NOMO-1 treated with DMSO at 0.1 percent for 48 hours (cell line): ENCODE results near the gene TADA2B.

ENCODE experiments used
- DNase-seq: peaks from one replicate; lab custom pipeline; 2025; ENCODE audit not compliant: unreplicated experiment; lab: John Stamatoyannopoulos, UW

TADA2B gene

GRCh38 chr4:7017446-7018048 is 25.6 kb upstream of the TADA2B start:
- DNase-seq = no peak

- DNase-seq = no peak
Measured at GRCh38 chr4:7018281-7018680, 24.9 kb upstream of the TADA2B start.

GRCh38 chr4:7019367-7019766 is 23.8 kb upstream of the TADA2B start:
- DNase-seq = no peak

DNA sequence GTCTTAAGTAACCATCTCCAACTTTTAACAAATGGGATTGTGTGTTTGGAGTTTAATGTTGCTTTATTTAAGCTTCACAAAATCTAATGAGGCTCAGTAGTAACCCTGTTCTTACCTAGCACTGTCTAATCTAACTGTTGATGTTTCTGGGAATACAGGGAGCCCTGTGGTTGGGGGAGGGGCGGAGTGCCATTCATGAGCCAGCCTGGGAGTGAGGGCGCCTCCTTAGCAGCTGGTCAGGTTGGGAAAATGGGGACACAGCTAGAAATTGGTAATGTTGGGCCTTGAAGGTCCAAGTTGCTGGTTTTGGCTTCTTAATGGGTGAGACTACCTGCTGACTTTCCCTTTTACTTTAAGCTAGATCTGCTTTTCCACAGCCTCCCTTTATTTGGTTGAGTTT is 22.9 kb upstream of the TADA2B start:
- no peak for DNase-seq

- DNase-seq = no peak
Measured at GRCh38 chr4:7020856-7021255, 22.3 kb upstream of the TADA2B start.

DNA sequence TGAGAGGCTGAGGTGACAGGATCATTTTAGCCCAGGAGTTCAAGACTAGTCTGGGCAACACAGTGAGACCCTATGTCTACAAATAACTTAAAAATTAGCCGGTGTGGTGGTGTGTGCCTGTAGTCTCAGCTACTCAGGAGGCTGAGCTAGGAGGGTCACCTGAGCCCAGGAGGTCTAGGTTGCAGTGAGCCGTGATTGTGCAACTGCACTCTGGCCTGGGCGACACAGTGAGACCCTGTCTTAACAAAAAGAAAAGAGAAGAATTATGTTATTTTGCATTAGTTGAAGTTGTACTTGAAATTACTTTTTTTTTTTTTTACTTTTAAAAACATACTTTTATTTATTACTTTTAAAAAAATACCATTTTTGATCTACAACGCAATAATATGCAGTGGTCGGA is 21.8 kb upstream of the TADA2B start:
- no peak for DNase-seq

- no peak for DNase-seq
Measured at GRCh38 chr4:7021930-7022664, 21.1 kb upstream of the TADA2B start.

- DNase-seq = no peak
Measured at GRCh38 chr4:7023486-7023885, 19.7 kb upstream of the TADA2B start.

DNA sequence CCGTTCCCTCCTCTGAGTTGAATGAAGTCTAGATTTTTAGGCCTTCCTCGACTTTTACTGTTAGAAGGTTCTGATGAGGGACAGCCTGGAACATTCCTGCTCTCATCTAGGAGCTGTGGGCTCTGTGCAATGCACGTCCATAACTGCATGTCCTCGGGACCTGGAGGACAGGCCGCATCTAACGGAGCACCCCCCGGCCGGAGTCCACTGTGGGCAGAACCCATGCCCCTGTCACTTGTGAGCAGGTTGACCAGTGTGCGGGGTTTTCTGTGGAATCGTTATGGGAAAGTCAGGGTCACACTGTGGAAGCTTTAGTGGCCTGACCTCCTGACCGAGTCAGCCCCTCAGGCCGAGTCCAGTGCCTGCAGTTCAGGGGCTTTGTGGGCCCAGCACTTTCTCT is 19.3 kb upstream of the TADA2B start:
- no peak for DNase-seq

GRCh38 chr4:7024336-7024890 is 18.8 kb upstream of the TADA2B start:
- DNase-seq = no peak

DNA sequence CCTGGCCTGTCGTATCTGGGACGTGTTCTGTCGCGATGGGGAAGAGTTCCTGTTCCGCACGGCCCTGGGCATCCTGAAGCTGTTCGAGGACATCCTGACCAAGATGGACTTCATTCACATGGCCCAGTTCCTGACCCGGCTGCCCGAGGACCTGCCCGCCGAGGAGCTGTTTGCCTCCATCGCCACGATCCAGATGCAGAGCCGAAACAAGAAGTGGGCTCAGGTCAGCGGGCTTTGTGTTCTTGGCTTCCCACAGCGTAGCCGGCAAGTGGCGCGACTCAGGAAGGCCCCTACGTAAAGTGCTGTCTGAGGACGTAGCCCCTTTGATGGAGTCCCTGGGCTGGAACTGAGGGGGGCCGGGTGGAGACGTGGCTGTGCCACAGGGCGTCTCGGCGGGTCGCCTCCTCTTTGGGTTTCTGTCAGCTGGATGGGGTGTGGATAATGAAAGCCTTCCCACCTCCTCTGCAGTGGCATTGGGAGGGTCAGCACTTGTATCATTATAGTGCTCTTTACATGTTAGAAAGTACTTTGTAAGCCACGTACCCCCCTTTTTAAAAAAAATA is 18.1 kb upstream of the TADA2B start:
- DNase-seq = no peak

GRCh38 chr4:7026107-7026506 is 17.1 kb upstream of the TADA2B start:
- DNase-seq = no peak

DNA sequence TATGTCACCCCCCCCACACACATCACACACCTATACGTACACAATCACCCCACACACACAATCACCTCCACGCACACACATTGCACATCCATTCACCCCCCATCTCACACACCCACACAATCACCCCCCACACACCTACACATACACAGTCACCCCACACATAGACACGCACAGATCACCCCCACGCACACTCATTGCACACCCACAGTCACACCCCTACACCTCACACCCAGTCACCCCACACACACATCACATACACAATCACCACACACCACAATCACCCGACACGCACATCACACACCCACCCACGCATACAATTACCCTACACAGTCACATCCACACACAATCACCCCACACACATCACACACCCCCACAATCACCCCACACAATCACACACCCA is 15.9 kb upstream of the TADA2B start:
- DNase-seq = no peak

DNA sequence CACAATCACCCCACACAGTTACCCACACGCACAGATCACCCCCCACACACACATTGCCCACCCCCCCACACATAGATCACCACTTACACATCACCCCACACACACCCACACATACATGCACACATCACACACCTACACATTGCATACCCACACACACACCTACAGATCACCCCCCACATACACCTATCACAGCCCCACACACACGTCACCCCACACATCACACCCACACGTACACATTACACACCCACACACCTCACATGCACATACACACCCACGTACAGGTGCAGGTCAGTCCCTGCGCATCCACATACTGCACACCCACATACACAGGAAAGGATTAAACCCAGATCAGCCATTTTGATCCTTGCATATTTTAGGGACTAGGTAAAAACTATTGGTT is 15.3 kb upstream of the TADA2B start:
- no peak for DNase-seq

DNA sequence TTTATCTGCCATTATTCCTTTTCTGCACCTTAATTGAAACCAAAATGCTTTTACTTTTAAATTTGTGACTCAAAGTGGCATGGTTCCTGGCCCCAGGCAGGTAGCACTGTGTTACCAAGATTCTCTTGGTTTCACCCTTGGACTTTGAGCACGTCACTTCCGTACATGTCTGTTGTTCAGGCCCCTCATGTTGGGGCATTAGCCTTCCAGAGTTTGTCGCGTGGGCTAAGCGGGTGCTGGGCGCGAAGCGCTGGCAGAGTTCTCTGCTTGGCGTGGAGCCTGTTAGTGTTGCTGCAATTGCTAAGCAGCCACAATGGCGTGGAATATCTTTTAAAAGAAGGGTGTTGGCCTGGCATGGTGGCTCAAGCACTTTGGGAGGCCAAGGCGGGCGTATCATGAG is 14.0 kb upstream of the TADA2B start:
- no peak for DNase-seq

- no peak for DNase-seq
Measured at GRCh38 chr4:7029921-7030320, 13.3 kb upstream of the TADA2B start.

DNA sequence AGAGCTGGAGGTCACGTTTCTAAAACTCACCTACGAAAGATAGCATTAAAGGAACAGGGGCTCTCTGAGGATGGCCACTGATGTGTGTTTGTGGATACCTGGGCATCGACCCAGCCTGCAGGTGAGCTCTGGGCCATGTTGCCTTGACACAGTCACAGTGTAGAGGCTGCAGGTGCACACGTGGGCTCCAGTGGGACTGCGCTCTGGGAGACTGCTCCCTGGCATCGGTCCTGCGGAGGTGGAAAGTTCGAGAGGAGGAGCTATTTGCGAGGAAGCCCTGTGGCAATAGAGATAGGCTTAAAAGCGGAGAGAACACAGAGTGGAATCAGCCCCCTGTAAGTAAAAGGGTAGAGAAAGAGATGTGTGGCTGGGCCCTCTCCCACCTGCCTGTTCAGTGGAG is 12.3 kb upstream of the TADA2B start:
- no peak for DNase-seq

DNA sequence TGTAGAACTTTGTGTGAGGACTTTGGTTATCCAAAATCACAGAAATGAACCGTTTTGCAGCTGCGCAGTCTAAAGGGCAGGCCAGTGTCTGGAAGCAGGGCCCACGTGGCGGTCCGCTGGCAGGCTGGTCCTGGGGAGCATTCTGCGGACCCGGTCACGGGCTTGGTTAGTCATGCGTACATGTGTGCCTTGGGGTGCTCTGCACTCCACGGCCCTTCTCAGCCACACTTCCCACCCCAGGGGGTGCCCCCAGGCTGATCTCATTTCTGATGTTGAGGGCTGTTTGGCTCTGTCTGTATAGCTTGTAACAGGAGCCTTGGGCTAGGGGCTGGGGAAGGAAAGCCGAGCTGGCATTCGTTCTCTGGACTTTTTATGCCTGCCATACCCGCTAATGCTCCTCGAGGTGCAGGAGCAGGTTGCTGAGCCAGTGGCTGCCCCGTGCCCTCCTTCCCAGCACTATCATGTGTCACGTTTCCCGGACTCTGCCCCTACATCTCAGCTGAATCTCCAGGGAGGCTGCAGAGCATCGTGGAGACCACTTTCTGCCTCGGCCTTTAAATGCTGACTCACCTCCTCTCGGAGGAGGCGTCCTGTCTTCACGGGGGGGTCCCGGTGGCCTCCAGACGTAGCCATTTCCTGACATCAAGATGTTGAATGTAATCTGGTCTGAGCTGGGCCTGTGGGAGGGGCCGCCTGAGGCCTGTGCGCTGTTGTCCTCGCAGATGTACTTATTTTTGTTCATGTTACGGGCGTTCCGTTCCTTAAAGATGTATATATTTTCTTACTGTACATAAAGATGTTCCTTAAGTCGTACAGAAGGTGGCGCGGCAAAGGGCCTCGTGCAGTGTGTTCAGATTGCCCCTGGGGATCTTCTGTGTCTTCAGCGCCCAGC is 11.4 kb upstream of the TADA2B start:
- no peak for DNase-seq

DNA sequence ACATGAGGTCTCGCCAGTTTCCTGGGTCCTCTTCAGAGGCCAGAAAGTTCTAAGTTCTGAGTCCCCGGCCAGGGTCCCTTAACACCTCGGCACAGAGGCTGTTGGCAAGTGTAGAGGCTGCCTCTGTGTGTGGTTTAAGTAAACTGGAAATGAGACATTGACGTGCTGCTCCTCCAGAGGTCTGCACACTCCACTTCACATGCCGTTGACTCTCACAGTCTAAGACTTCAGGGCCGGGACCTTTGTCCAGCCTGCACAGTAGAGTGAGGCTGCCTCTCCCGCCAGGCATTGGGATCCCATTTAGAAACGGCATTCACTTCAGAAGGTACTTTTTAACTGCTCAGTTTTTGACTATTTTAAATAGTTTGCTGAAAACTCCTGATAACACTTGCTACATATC is 10.6 kb upstream of the TADA2B start:
- no peak for DNase-seq

DNA sequence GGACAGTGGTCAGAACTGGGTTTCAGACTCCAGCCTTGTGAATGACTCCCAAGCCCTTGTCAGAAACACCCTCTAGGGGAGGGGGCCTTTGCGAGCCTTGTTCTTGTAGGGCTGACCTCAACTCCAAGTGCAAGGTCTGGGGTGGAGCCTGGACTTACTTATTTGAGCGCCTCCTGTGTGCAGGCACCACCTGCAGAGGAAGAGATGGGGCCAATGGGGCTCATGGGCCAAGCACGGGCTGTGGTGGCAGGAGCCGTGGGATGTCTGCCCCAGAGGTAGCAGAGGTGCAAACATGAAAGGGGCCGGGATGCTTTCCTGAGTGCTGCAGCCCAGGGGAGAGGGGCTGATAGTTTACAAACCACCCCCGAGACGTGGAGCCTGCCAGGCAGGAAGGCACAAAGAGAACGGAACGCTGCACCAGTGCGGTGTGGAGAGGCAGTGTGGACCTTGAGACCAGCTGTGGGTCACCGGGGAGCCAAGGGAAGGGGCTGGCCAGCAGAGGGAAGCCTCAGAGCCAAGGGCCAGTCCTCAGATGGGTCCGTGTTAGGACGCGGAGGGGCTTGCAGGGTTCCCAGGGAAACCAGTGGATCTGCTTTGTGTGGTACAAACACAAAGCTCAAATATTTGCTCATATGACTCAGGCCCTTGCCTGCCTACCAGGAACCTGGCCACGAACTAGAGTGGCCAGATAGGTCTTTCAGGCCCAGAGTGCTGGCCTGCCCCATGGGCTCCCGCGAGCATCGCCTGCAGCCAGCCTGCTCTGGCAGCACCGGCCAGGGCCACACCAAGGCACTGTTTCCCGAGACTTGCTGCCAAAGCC is 8.7 kb upstream of the TADA2B start:
- DNase-seq = no peak

- DNase-seq = no peak
Measured at GRCh38 chr4:7037425-7037824, 5.7 kb upstream of the TADA2B start.
